Measurements from ENCODE around the gene SAFB.

GRCh38 chr19:5635427-5635826 lies 12.5 kb downstream of the SAFB start:
- no peak for TF ChIP-seq CTCF (IDR thresholded peaks at IDR 0.05; ENCODE audit: poor library complexity)
- no peak for TF ChIP-seq EZH2 (IDR thresholded peaks at IDR 0.05; ENCODE audit: borderline replicate concordance)
